Transverse colon (tissue), 4 donors: Measurements from ENCODE around the gene SPTLC3. TPM values are rescaled to one million over a fixed set of nuclear protein-coding genes. Genes with fewer than 3 reads are reported as not detected.

Experiments used
- DNase-seq: peaks from one replicate; pipeline ENCODE4 v3.0.0-alpha.2; 2019
- H3K27ac ChIP-seq, 4 donors: fragments of 200-600 bp; sonication (generic); 2 replicates each; pipeline ENCODE4 v1.5.1; 2016 to 2018; ENCODE audit warnings: inconsistent platforms in 4 of 4
- H3K27me3 ChIP-seq: fragments of 200-600 bp; sonication (generic); 2 replicates; pipeline ENCODE4 v1.5.1; 2017; ENCODE audit warnings: inconsistent platforms
- H3K36me3 ChIP-seq, 4 donors: fragments of 200-600 bp; sonication (generic); 2 replicates each; pipeline ENCODE4 v1.5.1; 2017 to 2019; ENCODE audit warnings: inconsistent platforms in 4 of 4
- H3K4me1 ChIP-seq, 4 donors: fragments of 200-600 bp; sonication (generic); 2 replicates each; pipeline ENCODE4 v1.5.1; 2017 to 2020; ENCODE audit warnings: inconsistent platforms in 4 of 4
- H3K4me3 ChIP-seq, 4 donors: fragments of 200-600 bp; sonication (generic); 1 replicate in 1 of 4; 2 replicates in 3 of 4; pipeline versions ENCODE4 v1.5.1 to v1.6.1; 2017 to 2019; ENCODE audit warnings: inconsistent platforms in 4 of 4
- H3K9me3 ChIP-seq, 2 donors: fragments of 200-600 bp; sonication (generic); 2 replicates each; pipeline ENCODE4 v1.5.1; 2017 to 2019; ENCODE audit warnings: inconsistent platforms in 2 of 2
- EP300 ChIP-seq: sonication (generic); formaldehyde crosslinking; IDR thresholded peaks from one replicate; pipeline ENCODE4 v1.6.1; 2017; ENCODE audit warnings: antibody characterized with exemption, low read depth
- POLR2A ChIP-seq: fragments of 450-650 bp; IDR thresholded peaks from one replicate; pipeline ENCODE4 v1.6.1; 2016; ENCODE audit warnings: antibody characterized with exemption, mild to moderate bottlenecking, moderate library complexity
- POLR2AphosphoS5 ChIP-seq, 3 donors: sonication (generic); formaldehyde crosslinking; IDR thresholded peaks; one replicate each; pipeline ENCODE4 v1.6.1; 2016; ENCODE audit warnings: antibody characterized with exemption in 3 of 3
- WGBS, 2 donors: methylation state at CpG; one replicate each; pipeline ENCODE4 v1.1.5; 2018; ENCODE audit warnings: low coverage in 1 of 2; 5-methylcytosine and 5-hydroxymethylcytosine counted together
- in situ Hi-C, 4 donors: fragments of 200-750 bp; cut with MboI; loops; one replicate each; pipeline versions ENCODE4 v1.15.0 to v1.15.1; 2017; ENCODE audit warnings: low sequenced_read_pairs in 3 of 4, low pct_ligation_motif_present in 1 of 4, low pct_unique_long_range_greater_than_20kb in 1 of 4
- intact Hi-C: fragments of 100-400 bp; cut with DNase I; formaldehyde crosslinking; loops from one replicate; pipeline ENCODE4 v1.15.1; 2023; ENCODE audit warnings: low total_unique reads
- total RNA-seq, 4 donors: library from RNA; depleted of rRNA; stranded (reverse); fragments of >200 nt; gene quantifications; one replicate each; pipeline ENCODE4 v1.1.0, GENCODE V29; 2016
- TF ChIP-seq, protein P1 (sequence below), 5 experiments: fragments of 200-600 bp in 3 of 5; fragments of 450-650 bp in 2 of 5; sonication (generic) in 3 of 5; IDR thresholded peaks; 1 replicate in 2 of 5; 2 replicates in 3 of 5; pipeline ENCODE4 v1.5.1; 2016 to 2017; ENCODE audit warnings: antibody characterized with exemption in 5 of 5, inconsistent platforms in 3 of 5, mild to moderate bottlenecking in 2 of 5, moderate library complexity in 1 of 5

Gene SPTLC3
- total RNA-seq, 4 donors from 2014 or later: 2.6 to 11.6 (median 8.8) TPM

DNA sequence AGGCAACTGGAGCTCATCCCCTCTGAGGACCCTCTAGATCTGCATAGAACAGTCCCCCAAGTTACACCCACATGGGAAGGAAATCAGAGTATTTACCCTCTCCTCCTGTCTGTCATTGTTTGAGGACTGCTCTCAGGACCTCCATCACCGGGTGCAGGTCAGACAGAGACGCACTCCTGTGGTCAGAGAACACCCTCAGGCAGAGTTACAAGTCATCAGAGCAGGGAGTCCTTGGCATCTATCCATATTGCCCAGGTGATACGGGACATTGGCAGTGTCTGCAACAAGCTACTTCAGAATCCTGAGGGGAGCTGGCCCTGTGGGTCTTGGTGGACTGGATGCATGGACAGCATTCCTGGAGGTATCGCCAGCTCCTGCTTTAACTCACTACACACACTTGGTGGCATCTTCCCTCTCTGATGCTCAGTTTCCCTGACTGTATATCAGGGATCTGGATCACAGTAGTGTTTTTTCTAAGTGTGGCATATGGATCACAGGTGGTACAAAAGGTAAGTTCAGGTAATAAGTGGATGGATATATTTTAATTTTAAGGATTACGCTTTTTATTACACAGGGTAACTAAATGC is 197.2 kb downstream of the SPTLC3 start:
- no peak overlapping the region for H3K4me3 ChIP-seq
- H3K27me3 ChIP-seq: no peaks in the 10 kb centered on the region
- TF ChIP-seq EP300 (no peak), POLR2A (no peak), POLR2AphosphoS5 (IDR thresholded peaks at IDR 0.05) (no peak)
- TF ChIP-seq, protein P1, sequence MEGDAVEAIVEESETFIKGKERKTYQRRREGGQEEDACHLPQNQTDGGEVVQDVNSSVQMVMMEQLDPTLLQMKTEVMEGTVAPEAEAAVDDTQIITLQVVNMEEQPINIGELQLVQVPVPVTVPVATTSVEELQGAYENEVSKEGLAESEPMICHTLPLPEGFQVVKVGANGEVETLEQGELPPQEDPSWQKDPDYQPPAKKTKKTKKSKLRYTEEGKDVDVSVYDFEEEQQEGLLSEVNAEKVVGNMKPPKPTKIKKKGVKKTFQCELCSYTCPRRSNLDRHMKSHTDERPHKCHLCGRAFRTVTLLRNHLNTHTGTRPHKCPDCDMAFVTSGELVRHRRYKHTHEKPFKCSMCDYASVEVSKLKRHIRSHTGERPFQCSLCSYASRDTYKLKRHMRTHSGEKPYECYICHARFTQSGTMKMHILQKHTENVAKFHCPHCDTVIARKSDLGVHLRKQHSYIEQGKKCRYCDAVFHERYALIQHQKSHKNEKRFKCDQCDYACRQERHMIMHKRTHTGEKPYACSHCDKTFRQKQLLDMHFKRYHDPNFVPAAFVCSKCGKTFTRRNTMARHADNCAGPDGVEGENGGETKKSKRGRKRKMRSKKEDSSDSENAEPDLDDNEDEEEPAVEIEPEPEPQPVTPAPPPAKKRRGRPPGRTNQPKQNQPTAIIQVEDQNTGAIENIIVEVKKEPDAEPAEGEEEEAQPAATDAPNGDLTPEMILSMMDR (IDR thresholded peaks at IDR 0.05): no peak
- in situ Hi-C loops: no loop called here
- WGBS, 2 donors: 87 to 100% methylated on average over 1 to 5 of the region's 5 CpGs
- DNase-seq: no peak
- intact Hi-C loops: no loop called here
- H3K4me1 ChIP-seq: no peaks in the 10 kb centered on the region
- no peaks in the 10 kb centered on the region for H3K36me3 ChIP-seq
- H3K9me3 ChIP-seq: no peaks in the 10 kb centered on the region
- no peak overlapping the region for H3K27ac ChIP-seq

DNA sequence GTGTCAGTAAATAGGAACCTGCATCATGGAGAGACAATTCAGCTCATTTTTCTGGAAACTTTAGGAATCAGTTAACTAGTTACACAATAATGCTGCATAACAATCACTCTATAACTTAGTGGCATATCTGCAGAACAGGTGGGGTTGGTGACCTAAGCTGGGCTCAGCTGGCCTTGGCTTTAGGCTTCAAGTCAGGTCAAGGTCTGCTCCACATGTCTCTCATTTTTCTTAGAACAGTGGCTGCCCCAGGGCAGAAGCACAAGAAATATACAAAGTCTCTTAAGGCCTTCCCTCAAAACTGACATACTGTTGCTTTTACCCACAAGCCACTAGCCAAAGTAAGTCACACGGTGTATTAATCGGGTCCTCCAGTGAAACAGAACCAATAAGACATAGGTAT is 198.2 kb downstream of the SPTLC3 start:
- whole genome bisulfite sequencing, 2 donors: 83 to 97% methylated on average over 2 of the region's 2 CpGs
- Histone ChIP-seq H3K27me3 (no peaks in the 10 kb centered on the region), H3K4me3 (no peak overlapping the region), H3K9me3 (no peaks in the 10 kb centered on the region), H3K4me1 (no peaks in the 10 kb centered on the region), H3K27ac (no peak overlapping the region), H3K36me3 (no peaks in the 10 kb centered on the region)
- TF ChIP-seq EP300 (no peak), POLR2A (no peak), POLR2AphosphoS5 (IDR thresholded peaks at IDR 0.05) (no peak)
- TF ChIP-seq, protein P1 (IDR thresholded peaks at IDR 0.05): no peak
- in situ Hi-C loops: no loop called here
- intact Hi-C loops: no loop called here
- DNase-seq: no peak

DNA sequence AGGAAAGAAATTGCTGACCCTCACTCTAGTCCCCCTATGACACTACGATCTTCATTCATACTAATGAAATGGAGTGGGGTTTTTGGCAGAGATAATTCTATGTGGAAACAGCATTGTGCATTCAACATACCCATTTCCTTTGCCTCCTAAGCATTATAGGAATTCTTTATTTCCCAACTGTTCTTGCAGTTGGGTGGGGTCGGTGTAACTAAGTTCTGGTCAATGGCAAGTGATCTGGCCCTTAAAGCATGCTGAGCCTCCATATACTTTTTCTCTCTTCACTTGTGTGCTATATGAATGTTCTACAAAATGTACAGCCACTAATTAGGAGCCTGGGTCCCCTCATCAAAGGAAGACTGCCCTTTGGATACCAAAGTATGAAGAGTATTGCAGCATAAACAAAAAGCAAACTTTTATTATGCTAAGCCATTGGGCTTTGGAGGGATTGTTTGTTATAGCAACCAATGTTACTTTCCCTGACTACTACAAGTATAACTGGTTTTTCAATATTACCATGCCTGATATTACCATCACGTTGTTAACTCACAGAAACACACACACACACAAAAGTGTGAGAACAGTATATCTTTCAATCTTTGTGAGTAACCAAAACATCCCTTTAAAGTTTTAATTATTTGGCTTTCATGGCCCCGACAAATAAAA is 203.3 kb downstream of the SPTLC3 start:
- DNase-seq: no peak
- H3K4me3 ChIP-seq: no peak overlapping the region
- no peaks in the 10 kb centered on the region for H3K36me3 ChIP-seq
- no peaks in the 10 kb centered on the region for H3K9me3 ChIP-seq
- peaks cover 33% of the 10 kb centered on the region for H3K27me3 ChIP-seq
- intact Hi-C loops (no loop called here), in situ Hi-C loops (no loop called here)
- no peak for TF ChIP-seq EP300
- TF ChIP-seq POLR2AphosphoS5 (IDR thresholded peaks at IDR 0.05): no peak
- no peak for TF ChIP-seq POLR2A
- TF ChIP-seq, protein P1 (IDR thresholded peaks at IDR 0.05): no peak
- H3K27ac ChIP-seq: no peak overlapping the region
- WGBS, 2 donors: 68 to 79% methylated on average over 3 to 4 of the region's 4 CpGs
- no peaks in the 10 kb centered on the region for H3K4me1 ChIP-seq

DNA sequence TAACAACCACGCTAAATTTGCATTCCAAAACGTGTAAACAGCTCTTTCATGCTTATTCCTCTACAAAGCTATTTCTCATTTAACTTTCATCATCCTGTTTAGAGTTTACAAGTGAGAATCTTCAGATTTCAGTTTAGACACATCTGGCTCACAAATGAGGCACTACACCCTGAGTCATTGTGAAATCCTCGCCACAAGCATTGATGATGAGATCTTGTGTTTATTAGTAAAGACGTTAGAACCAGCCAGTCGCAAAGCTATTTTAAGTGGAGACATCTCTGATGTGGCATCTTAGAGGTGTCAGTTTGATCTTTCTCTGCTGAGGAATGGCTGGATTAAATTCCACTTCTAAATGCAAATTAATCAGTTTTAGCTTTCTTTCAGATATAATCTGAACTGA is 204.0 kb downstream of the SPTLC3 start:
- H3K4me3 ChIP-seq: no peak overlapping the region

More for the DNA sequence above, 204.0 kb downstream of the SPTLC3 start:
- Histone ChIP-seq H3K4me1 (no peaks in the 10 kb centered on the region), H3K27me3 (peaks cover 39% of the 10 kb centered on the region), H3K9me3 (no peaks in the 10 kb centered on the region), H3K36me3 (no peaks in the 10 kb centered on the region), H3K27ac (no peak overlapping the region)
- WGBS, 2 donors: 61 to 70% methylated on average over 5 of the region's 5 CpGs
- DNase-seq: no peak
- in situ Hi-C loops (no loop called here), intact Hi-C loops (no loop called here)
- TF ChIP-seq POLR2A (no peak), POLR2AphosphoS5 (IDR thresholded peaks at IDR 0.05) (no peak), EP300 (no peak)
- TF ChIP-seq, protein P1 (IDR thresholded peaks at IDR 0.05): no peak
